Neural crest cell (in vitro differentiated cells): ENCODE results near the gene HNF1A. TPM values are rescaled to one million over a fixed set of nuclear protein-coding genes. Genes with fewer than 3 reads are reported as not detected.
"Not testable (repeated sequence)": the region's sequence is repeated elsewhere in the genome, so short reads cannot be mapped to it uniquely, and the experiment has no call there.

Experiments
- DNase-seq: peaks from one replicate; pipeline ENCODE4 v3.0.0; 2021; ENCODE audit warnings: low read depth, mixed read lengths, low spot score
- H3K27ac Mint-ChIP-seq: one replicate; pipeline ENCODE4 v1.8.0; 2021; ENCODE audit warnings: mild to moderate bottlenecking, mixed read lengths; ENCODE audit not compliant: unreplicated experiment
- H3K27me3 Mint-ChIP-seq: 2 replicates; pipeline ENCODE4 v1.8.0; 2021; ENCODE audit warnings: low read depth, mild to moderate bottlenecking, mixed read lengths
- H3K36me3 Mint-ChIP-seq: 2 replicates; pipeline ENCODE4 v1.8.0; 2021; ENCODE audit warnings: low read depth, mild to moderate bottlenecking, mixed read lengths
- H3K4me1 Mint-ChIP-seq: 2 replicates; pipeline ENCODE4 v1.8.0; 2021; ENCODE audit warnings: mixed read lengths
- H3K4me3 Mint-ChIP-seq: one replicate; pipeline ENCODE4 v1.8.0; 2021; ENCODE audit warnings: mild to moderate bottlenecking, mixed read lengths
- H3K9me3 Mint-ChIP-seq: 2 replicates; pipeline ENCODE4 v1.8.0; 2021; ENCODE audit warnings: mixed read lengths
- CTCF ChIP-seq: fragments of 200-600 bp; sonication (generic); conservative IDR thresholded peaks from 2 replicates; pipeline ENCODE4 v1.5.0; 2021; ENCODE audit warnings: antibody characterized with exemption, mild to moderate bottlenecking
- total RNA-seq: library from RNA; stranded (reverse); gene quantifications from 2 replicates; pipeline ENCODE4 v1.2.1, GENCODE V29; 2021

The HNF1A gene
- total RNA-seq, 1 donor from 2014 or later: not detected

- H3K27ac Mint-ChIP-seq: no peak overlapping the region
- no peak for TF ChIP-seq CTCF
- peaks cover 4% of the 10 kb centered on the region for H3K4me1 Mint-ChIP-seq
- H3K9me3 Mint-ChIP-seq: no peaks in the 10 kb centered on the region
- no peak for DNase-seq
- H3K4me3 Mint-ChIP-seq: no peak overlapping the region
- no peaks in the 10 kb centered on the region for H3K36me3 Mint-ChIP-seq
- H3K27me3 Mint-ChIP-seq: peaks cover 4% of the 10 kb centered on the region
These were observed 37.5 kb upstream of the HNF1A start for GRCh38 chr12:120940799-120941198.

GRCh38 chr12:120941412-120941811 is 36.9 kb upstream of the HNF1A start:
- Mint-ChIP-seq H3K4me1 (peaks cover 4% of the 10 kb centered on the region), H3K27ac (no peak overlapping the region), H3K9me3 (no peaks in the 10 kb centered on the region), H3K27me3 (peaks cover 4% of the 10 kb centered on the region), H3K36me3 (no peaks in the 10 kb centered on the region), H3K4me3 (no peak overlapping the region)
- DNase-seq: no peak
- no peak for TF ChIP-seq CTCF

GRCh38 chr12:120941846-120942405 is 36.4 kb upstream of the HNF1A start:
- H3K27me3 Mint-ChIP-seq: peaks cover 4% of the 10 kb centered on the region
- H3K27ac Mint-ChIP-seq: no peak overlapping the region
- DNase-seq: no peak
- TF ChIP-seq CTCF: no peak
- peaks cover 4% of the 10 kb centered on the region for H3K4me1 Mint-ChIP-seq
- no peaks in the 10 kb centered on the region for H3K9me3 Mint-ChIP-seq
- no peak overlapping the region for H3K4me3 Mint-ChIP-seq
- H3K36me3 Mint-ChIP-seq: no peaks in the 10 kb centered on the region

GRCh38 chr12:120943482-120943881 is 34.9 kb upstream of the HNF1A start:
- Mint-ChIP-seq H3K27me3 (peaks cover 4% of the 10 kb centered on the region), H3K27ac (no peak overlapping the region), H3K9me3 (no peaks in the 10 kb centered on the region), H3K36me3 (no peaks in the 10 kb centered on the region), H3K4me1 (peaks cover 4% of the 10 kb centered on the region), H3K4me3 (no peak overlapping the region)
- no peak for TF ChIP-seq CTCF
- DNase-seq: no peak

GRCh38 chr12:120944645-120945217 is 33.6 kb upstream of the HNF1A start:
- no peak overlapping the region for H3K4me3 Mint-ChIP-seq
- no peaks in the 10 kb centered on the region for H3K36me3 Mint-ChIP-seq
- TF ChIP-seq CTCF: peak; percentile 81

DNA sequence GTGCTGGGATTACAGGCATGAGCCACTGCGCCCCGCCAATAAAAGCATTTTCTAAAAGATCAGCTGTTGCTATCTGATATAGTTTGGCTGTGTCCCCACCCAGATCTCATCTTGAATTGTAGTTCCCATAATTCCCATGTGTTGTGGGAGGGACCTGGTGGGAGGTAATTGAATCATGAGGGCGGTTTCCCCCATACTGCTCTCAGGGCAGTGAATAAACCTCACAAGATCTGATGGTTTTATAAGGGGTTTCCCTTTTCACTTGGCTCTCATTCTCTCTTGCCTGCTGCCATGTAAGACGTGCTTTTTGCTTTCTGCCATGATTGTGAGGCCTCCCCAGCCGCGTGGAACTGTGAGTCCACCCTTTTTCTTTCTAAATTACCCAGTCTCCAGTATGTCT is 32.8 kb upstream of the HNF1A start:
- not testable (repeated sequence) for H3K27me3 Mint-ChIP-seq, H3K9me3 Mint-ChIP-seq, H3K4me3 Mint-ChIP-seq, DNase-seq, H3K36me3 Mint-ChIP-seq, H3K27ac Mint-ChIP-seq, H3K4me1 Mint-ChIP-seq

More at GRCh38 chr12:120944645-120945217, 33.6 kb upstream of the HNF1A start:
- Mint-ChIP-seq H3K27ac (no peak overlapping the region), H3K9me3 (no peaks in the 10 kb centered on the region), H3K4me1 (peaks cover 4% of the 10 kb centered on the region), H3K27me3 (peaks cover under 1% of the 10 kb centered on the region)
- peak; percentile 67 for DNase-seq

GRCh38 chr12:120950260-120950799 is 28.0 kb upstream of the HNF1A start:
- not testable (repeated sequence) for H3K36me3 Mint-ChIP-seq, H3K4me3 Mint-ChIP-seq, H3K27ac Mint-ChIP-seq, H3K9me3 Mint-ChIP-seq, H3K27me3 Mint-ChIP-seq, H3K4me1 Mint-ChIP-seq, DNase-seq
